Neural cell (in vitro differentiated cells): Measurements from ENCODE around the gene NDUFAF4.

Experiments
- EZH2 ChIP-seq: fragments of 200-600, 300-800 bp; shearing (Covaris generic), sonication (generic); IDR thresholded peaks from 2 replicates; pipeline ENCODE4 v1.6.1; 2014; ENCODE audit warnings: antibody characterized with exemption, low read length, borderline replicate concordance, mild to moderate bottlenecking; ENCODE audit not compliant: insufficient read depth, poor library complexity, severe bottlenecking
- MXI1 ChIP-seq: fragments of 450-650 bp; conservative IDR thresholded peaks from 2 replicates; pipeline ENCODE4 v1.6.1; 2014; ENCODE audit warnings: antibody characterized with exemption, mild to moderate bottlenecking; ENCODE audit not compliant: poor library complexity, severe bottlenecking
- POLR2AphosphoS5 ChIP-seq: IDR thresholded peaks from 2 replicates; pipeline ENCODE4 v1.6.1; 2012
- SMC3 ChIP-seq: fragments of 450-650 bp; conservative IDR thresholded peaks from 2 replicates; pipeline ENCODE4 v1.6.1; 2014; ENCODE audit warnings: antibody characterized with exemption, mild to moderate bottlenecking, moderate library complexity; ENCODE audit not compliant: poor library complexity
- TAF1 ChIP-seq: IDR thresholded peaks from 2 replicates; pipeline ENCODE4 v1.6.1; 2012; ENCODE audit warnings: low read depth
- TF ChIP-seq, protein P1 (sequence below): fragments of 450-650 bp; IDR thresholded peaks from 2 replicates; pipeline ENCODE4 v1.5.1; 2014; ENCODE audit warnings: antibody characterized with exemption, mild to moderate bottlenecking, moderate library complexity; ENCODE audit not compliant: poor library complexity, severe bottlenecking
- TF ChIP-seq, protein P2 (sequence below): IDR thresholded peaks from 2 replicates; pipeline ENCODE4 v1.6.1; 2012; ENCODE audit warnings: borderline replicate concordance

DNA sequence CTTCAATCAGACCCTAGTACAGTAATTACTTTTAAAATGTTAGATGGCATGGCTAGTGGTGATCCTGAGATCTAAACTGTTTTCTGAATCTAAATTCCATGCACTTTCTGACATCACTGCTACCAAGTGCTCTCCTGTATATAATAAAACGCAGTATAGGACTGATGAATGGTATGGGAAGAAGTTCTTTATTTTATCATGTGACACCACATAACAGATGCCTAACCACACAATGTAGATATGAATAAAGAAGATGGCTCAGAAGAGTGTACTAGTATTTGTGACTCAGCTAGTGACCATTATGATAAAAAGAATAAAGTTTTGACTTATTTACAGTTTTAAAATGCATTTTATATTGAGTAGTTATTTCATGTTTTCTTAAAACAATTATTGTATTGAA lies 8.5 kb downstream of the NDUFAF4 start:
- TF ChIP-seq EZH2 (no peak), POLR2AphosphoS5 (no peak), MXI1 (no peak), TAF1 (no peak), SMC3 (no peak)
- TF ChIP-seq, protein P1, sequence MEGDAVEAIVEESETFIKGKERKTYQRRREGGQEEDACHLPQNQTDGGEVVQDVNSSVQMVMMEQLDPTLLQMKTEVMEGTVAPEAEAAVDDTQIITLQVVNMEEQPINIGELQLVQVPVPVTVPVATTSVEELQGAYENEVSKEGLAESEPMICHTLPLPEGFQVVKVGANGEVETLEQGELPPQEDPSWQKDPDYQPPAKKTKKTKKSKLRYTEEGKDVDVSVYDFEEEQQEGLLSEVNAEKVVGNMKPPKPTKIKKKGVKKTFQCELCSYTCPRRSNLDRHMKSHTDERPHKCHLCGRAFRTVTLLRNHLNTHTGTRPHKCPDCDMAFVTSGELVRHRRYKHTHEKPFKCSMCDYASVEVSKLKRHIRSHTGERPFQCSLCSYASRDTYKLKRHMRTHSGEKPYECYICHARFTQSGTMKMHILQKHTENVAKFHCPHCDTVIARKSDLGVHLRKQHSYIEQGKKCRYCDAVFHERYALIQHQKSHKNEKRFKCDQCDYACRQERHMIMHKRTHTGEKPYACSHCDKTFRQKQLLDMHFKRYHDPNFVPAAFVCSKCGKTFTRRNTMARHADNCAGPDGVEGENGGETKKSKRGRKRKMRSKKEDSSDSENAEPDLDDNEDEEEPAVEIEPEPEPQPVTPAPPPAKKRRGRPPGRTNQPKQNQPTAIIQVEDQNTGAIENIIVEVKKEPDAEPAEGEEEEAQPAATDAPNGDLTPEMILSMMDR, result no peak
- TF ChIP-seq, protein P2, sequence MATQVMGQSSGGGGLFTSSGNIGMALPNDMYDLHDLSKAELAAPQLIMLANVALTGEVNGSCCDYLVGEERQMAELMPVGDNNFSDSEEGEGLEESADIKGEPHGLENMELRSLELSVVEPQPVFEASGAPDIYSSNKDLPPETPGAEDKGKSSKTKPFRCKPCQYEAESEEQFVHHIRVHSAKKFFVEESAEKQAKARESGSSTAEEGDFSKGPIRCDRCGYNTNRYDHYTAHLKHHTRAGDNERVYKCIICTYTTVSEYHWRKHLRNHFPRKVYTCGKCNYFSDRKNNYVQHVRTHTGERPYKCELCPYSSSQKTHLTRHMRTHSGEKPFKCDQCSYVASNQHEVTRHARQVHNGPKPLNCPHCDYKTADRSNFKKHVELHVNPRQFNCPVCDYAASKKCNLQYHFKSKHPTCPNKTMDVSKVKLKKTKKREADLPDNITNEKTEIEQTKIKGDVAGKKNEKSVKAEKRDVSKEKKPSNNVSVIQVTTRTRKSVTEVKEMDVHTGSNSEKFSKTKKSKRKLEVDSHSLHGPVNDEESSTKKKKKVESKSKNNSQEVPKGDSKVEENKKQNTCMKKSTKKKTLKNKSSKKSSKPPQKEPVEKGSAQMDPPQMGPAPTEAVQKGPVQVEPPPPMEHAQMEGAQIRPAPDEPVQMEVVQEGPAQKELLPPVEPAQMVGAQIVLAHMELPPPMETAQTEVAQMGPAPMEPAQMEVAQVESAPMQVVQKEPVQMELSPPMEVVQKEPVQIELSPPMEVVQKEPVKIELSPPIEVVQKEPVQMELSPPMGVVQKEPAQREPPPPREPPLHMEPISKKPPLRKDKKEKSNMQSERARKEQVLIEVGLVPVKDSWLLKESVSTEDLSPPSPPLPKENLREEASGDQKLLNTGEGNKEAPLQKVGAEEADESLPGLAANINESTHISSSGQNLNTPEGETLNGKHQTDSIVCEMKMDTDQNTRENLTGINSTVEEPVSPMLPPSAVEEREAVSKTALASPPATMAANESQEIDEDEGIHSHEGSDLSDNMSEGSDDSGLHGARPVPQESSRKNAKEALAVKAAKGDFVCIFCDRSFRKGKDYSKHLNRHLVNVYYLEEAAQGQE, result no peak
